ENCODE results near the gene DCAF15.

GRCh38 chr19:13929340-13929739 lies 23.0 kb upstream of the DCAF15 start:
- TF ChIP-seq, protein P1, sequence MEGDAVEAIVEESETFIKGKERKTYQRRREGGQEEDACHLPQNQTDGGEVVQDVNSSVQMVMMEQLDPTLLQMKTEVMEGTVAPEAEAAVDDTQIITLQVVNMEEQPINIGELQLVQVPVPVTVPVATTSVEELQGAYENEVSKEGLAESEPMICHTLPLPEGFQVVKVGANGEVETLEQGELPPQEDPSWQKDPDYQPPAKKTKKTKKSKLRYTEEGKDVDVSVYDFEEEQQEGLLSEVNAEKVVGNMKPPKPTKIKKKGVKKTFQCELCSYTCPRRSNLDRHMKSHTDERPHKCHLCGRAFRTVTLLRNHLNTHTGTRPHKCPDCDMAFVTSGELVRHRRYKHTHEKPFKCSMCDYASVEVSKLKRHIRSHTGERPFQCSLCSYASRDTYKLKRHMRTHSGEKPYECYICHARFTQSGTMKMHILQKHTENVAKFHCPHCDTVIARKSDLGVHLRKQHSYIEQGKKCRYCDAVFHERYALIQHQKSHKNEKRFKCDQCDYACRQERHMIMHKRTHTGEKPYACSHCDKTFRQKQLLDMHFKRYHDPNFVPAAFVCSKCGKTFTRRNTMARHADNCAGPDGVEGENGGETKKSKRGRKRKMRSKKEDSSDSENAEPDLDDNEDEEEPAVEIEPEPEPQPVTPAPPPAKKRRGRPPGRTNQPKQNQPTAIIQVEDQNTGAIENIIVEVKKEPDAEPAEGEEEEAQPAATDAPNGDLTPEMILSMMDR (IDR thresholded peaks at IDR 0.05) = no peak
- TF ChIP-seq POLR2A (IDR thresholded peaks at IDR 0.05) = no peak
